CD4-positive, alpha-beta T cell treated with Interleukin-17A for 4 hours (primary cell): ENCODE data around the gene ZNF652.

Experiments
- DNase-seq: peaks from one replicate; pipeline ENCODE4 v3.0.0-alpha.2; 2020; ENCODE audit warnings: mixed read lengths

The ZNF652 gene

GRCh38 chr17:49361902-49362722 is at the start of gene ZNF652:
Gene ZNF652, minus strand, starts transcription at chr17:49362250. Its CDS starts 44,525 bp downstream, at chr17:49317725.
- DNase-seq: peak; percentile 99

DNA sequence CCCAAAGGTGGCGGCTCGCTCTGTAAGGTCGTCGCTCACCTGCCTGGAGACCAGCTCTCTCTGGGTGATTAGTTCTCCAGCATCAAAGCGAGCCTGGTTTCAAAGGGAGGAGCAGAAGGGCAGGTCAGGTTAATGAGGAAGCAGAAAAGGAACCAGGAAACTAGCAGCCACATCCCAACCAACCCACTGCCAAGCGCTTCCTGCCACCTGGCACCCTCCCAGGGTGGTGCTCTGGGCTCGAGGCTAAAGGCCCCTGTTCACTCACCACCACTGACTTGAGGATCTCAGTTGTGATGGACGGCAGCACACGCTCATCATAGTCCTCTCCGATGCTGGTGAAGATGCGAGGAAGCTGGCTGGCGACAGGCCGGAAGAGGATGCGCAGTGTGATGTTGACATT is 47.0 kb upstream of the ZNF652 start:
- DNase-seq: no peak

DNA sequence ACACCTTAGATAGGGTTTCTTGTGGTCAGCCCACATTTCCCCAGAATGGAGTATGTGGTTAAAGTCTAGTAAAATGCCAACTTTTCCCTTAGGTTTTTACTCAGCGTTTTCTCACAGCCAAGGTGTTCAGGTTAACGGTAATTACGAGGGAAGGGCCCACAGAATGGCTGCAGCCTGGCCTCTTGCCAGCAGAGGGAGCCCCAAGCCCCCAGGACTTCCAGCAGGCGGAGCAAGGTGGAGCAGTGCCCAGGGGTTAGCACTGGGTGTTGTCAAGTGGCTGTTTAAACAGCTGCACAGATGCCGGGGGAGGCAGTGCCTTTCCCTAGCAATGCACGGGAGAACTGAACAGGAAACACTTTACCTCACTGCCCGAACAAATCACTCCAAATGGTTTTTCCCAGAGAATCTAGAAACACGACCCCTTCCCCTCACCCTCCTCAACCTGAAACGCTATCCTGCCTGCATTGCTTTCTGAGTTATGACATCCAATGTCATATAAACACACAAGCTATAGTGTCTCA is 46.0 kb upstream of the ZNF652 start:
- peak; percentile 87 for DNase-seq

DNA sequence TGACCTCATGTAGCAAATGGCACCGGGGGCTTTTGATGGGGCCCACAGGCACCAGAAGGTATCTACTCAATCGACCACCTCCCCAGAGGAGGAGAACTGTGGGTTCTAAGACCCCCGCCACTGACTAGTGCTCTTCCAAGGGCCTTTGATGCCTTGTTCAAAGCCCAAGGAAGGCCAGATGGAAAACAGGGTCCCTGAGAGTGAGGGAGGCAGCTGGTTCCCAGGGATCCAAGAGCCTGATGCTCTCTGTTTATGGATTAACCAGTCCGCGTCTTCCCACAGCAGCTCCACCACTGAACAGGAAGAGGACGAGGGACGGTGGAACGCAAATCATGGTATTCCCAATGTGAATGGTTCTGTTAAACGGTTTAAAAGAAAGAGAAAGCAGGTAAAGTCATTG is 45.0 kb upstream of the ZNF652 start:
- DNase-seq: no peak

GRCh38 chr17:49406421-49407061 is 44.5 kb upstream of the ZNF652 start:
- DNase-seq: no peak

GRCh38 chr17:49404906-49405305 is 42.9 kb upstream of the ZNF652 start:
- no peak for DNase-seq

GRCh38 chr17:49404361-49404760 is 42.3 kb upstream of the ZNF652 start:
- no peak for DNase-seq

DNA sequence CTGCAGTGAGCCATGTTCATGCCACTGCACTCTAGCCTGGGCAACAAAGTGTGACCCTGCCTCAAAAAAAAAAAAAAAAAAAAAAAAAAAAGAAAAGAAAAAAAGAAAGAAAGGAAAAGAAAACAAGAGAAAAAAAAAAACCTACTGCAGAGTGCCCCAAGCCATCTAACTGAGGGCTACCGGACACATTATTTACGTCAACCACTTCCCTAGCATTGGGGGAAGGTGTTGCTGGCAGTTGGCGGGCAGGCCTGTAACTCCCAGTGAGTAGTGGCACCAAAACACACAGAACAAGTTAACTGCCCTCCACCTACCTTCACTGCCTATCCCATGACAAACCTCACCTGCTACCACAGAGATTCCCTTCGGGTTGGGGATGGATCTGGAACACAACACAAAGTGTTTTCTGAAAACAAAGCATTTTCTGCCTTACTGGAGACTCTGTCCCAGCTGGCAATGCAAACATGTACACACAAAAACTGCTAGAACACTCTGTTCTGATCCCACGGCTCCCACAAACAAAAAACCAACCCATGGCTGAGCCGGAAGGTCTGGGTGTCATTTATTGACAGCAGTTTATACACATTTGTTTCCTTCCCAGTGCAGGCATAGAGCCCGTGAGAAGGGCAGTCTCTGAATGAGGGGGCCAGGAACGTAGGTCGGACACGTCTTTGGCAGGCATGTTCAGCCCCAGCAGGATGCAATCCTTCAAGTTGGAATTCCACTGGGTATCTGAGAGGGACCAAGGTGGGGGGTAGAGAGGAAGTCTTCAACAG is 41.7 kb upstream of the ZNF652 start:
- no peak for DNase-seq

DNA sequence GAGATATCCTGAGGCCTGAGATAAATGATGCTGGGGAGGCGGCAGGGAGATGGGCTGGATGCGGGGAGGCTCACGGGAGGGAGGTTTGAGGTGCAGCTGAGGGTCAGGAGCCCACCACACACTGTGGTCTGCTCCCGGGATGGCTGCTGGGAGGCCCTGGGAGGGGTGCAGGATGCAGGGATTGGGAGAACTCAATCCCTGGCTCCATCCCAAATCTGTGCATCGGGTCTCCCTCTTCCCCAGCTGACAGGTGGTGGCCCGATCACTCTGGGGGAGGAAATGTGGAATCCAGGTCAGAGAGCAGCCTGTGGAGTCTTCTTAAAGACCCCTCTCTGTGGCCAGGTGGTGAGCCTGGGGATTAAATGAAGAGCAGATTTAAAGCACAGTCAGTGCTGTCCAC is 40.7 kb upstream of the ZNF652 start:
- no peak for DNase-seq

DNA sequence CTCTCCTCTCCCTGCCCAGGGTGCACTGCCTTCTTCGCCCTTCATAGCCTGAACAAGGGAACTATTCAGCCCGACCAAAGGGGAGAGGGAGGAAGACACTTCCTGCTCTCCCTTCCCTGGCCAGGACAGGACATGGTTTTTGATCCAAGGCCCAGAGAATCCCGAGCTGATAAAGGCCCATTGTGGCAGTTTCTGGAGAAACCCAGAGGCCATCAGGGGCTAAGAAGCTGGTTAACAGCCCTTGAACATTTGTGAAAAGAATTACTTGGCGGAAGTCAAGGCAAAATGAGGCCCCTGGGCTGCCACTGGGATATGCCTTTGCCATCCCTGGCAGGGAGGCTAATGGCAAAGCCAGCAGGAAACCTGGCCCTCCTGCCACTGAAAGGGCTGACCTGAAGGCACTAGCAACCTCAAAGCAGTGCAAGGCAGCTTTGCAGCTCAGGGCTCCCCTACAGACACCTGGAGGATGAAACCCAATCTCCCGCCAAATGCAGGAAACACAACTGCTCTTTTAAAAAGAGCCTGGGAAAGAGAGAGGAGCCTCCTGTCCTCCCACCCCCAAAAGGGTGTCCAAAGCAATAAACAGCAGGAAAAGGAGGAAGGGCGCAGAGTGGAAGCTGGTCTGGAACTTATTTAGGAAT is 40.0 kb upstream of the ZNF652 start:
- no peak for DNase-seq

GRCh38 chr17:49399995-49400394 is 37.9 kb upstream of the ZNF652 start:
- no peak for DNase-seq

GRCh38 chr17:49397586-49397985 is 35.5 kb upstream of the ZNF652 start:
- DNase-seq: no peak

DNA sequence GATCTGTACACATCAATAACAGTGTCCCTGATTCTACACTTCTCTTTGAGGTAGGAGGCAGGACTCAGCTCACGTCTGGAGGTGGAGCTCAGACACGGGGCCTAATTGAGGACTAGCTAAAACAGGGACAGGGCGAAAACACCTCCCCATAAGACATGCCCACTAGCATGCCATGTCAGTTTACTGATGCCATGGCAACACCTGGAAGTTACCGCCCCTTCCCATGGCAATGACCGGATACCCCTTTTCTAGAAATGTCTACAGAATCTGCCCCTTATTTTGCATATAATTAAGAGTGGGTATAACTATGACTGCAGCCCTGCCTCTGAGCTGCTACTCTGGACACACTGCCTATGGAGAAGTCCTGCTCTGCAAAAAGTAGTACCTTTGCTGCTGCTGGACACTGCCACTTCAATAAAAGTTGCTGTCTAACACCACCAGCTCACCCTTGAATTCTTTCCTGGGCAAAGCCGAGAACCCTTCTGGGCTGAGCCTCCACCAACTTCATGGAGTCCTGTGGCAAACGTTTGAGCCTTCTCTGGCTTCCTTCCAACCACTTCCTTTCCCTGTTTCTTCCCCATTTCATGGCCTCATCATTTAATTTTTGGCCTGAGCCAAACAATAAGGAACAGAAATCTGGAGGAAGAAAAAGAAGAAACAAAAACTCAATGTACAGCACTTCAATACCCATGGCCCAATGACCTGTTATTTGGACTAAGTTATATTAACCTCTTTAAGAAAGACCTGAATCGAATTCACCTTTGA is 31.6 kb upstream of the ZNF652 start:
- DNase-seq: no peak

DNA sequence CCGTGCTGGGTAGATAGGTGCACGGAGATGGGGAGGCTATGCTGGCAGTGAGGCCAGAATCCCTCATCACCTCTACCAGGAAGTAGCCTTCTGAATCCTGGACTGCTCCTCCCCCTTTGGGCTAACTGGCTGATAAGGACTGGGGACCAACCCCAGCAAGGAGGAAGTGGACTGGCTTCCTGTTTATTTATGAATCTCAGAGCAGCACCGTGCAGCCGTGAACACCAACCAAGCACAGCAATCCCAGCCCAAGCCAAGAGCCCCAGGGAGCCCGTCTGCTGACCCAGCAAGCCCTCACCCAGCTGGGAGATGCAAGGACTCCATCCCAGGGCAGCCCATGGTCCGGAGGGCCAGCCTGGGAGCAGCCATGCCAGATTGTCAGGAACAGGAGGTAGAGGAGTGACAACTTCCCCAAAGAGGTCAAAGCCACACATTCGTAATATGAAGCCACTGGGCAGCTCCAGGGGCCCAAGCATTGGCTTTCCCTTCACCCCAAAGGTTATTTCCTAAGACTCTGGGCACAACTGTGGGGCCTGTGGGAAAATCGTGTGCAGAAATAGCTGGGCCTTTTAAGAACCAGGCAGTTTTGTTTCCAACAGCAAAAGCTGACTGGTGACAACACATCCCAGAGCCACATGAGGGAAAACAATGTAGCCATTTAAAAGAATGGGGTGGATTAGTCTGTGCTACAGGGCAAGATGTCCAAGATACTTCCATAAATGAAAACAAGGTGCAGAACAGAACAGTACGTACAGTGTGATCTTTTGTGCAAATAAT is 28.7 kb upstream of the ZNF652 start:
- DNase-seq: peak; percentile 25

DNA sequence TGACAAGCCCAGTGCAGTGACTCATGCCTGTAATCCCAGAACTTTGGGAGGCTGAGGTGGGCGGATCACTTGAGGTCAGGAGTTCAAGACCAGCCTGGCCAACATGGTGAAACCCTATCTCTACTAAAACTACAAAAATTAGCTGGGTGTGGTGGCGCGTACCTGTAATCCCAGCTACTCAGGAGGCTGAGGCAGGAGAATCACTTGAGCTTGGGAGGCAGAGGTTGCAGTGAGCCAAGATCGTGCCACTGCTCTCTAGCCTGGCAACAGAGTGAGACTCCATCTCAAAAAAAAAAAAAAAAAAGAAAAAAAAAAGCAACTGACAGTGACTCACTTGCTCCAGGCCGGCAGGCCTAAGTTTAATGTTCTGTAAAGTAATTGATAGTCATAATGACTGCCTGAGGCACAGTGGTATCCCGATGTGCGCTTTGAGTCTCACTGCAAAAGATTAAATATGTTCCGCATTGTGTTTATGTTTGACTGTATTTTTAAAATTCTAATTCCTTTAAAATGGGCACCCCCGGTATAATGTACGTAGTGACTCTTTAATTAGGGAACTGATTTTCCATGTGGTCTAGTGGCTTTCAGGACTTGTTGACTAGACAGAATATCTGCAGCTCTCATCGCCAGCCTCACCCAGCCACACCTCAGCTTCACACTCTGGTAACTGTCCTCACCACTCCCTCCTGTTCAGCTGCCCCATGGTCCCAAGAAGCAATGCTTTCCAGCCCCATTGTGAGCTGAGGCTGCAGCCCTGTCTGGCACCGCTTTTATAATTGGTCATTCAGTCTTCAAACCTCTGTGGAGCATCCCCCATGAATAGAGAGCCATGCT is 27.7 kb upstream of the ZNF652 start:
- DNase-seq: peak; percentile 22

GRCh38 chr17:49388692-49389513 is 26.9 kb upstream of the ZNF652 start:
- DNase-seq: no peak

DNA sequence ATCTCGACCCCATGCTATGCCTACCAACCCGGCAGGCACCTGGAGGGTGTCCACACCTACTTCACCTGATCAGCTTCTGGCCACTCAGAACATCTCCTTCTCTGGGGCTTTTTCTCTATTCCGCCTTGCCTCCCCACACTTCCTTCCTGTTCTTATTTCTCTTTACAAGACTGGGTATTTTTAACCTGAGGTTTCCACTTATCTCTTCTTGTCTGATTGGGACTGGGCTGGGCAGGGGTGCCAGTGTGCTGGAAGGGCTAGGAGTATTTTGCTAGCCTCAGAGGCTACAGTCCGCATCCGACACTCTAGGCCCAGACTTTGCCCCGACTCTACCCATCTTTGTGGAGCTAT is 26.2 kb upstream of the ZNF652 start:
- DNase-seq: peak; percentile 45

DNA sequence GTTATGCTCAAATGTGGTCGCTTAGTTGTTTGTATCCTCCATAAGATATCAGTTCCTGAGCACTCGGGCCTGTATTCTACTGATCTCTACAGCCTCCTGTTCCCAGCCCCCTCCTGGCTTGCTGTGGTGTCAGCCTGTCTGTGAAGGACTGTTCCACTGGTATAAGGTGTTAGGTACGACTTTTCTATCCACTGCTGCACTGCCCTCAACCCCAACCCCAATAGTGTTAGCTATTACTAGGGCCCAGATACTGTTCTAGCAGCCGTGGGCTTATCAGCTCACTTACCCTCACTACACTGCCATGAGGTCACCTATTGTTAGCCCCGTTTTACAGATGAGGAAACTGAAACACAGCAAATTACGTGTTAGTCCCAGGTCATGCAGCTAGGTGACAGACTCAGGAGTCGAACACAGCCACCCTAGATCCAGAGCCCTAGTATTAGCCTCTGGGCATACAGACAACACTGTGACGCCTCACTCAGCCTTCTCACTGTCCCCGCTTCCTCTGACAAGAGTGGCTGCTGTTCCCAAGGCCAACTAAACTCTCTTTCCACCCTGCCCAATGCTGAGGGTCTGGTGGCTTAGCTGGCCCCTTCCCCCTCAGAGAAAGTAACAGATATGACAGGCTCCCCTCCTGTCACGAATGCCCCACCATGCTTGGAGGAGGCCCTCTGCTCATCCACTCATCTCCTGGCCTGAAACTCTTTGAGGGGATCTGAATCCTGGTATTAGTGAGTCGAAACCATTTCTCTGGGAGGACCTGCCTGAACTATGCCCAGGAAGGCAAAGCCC is 25.6 kb upstream of the ZNF652 start:
- DNase-seq: peak; percentile 23

DNA sequence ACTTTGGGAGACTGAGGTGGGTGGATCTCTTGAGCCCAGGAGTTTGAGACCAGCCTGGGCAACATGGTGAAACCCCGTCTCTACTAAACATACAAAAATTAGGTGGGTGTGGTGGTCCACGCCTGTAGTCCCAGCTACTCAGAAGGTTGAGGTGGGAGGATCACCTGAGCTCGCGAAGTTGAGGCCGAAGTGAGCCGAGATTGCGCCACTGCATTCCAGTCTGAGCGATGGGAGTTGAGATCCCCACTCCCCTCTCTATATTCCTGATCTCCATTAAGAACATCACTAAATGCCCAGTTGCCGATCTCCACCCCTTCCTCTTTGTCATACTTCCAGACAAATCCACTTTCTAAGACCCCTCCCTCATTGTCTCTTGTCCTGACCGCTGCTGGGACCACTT is 24.3 kb upstream of the ZNF652 start:
- no peak for DNase-seq
